GM21825 (cell line): ENCODE measurements around the gene BLTP3B.
"Not testable (repeated sequence)": the region's sequence is repeated elsewhere in the genome, so short reads cannot be mapped to it uniquely, and the experiment has no call there.

Source experiments
- ATAC-seq: cut with Tn5 transposase; IDR thresholded peaks from one replicate; pipeline ENCODE4 v1.9.1; 2021; ENCODE audit warnings: mild to moderate bottlenecking, moderate library complexity; ENCODE audit not compliant: unreplicated experiment

Gene BLTP3B, protein sequence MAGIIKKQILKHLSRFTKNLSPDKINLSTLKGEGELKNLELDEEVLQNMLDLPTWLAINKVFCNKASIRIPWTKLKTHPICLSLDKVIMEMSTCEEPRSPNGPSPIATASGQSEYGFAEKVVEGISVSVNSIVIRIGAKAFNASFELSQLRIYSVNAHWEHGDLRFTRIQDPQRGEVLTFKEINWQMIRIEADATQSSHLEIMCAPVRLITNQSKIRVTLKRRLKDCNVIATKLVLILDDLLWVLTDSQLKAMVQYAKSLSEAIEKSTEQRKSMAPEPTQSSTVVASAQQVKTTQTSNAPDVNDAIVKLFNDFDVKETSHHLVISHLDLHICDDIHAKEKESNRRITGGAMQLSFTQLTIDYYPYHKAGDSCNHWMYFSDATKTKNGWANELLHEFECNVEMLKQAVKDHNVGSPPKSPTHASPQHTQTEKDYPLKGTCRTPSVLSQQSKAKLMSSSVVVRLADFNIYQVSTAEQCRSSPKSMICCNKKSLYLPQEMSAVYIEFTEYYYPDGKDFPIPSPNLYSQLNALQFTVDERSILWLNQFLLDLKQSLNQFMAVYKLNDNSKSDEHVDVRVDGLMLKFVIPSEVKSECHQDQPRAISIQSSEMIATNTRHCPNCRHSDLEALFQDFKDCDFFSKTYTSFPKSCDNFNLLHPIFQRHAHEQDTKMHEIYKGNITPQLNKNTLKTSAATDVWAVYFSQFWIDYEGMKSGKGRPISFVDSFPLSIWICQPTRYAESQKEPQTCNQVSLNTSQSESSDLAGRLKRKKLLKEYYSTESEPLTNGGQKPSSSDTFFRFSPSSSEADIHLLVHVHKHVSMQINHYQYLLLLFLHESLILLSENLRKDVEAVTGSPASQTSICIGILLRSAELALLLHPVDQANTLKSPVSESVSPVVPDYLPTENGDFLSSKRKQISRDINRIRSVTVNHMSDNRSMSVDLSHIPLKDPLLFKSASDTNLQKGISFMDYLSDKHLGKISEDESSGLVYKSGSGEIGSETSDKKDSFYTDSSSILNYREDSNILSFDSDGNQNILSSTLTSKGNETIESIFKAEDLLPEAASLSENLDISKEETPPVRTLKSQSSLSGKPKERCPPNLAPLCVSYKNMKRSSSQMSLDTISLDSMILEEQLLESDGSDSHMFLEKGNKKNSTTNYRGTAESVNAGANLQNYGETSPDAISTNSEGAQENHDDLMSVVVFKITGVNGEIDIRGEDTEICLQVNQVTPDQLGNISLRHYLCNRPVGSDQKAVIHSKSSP (N-terminal part only)

DNA sequence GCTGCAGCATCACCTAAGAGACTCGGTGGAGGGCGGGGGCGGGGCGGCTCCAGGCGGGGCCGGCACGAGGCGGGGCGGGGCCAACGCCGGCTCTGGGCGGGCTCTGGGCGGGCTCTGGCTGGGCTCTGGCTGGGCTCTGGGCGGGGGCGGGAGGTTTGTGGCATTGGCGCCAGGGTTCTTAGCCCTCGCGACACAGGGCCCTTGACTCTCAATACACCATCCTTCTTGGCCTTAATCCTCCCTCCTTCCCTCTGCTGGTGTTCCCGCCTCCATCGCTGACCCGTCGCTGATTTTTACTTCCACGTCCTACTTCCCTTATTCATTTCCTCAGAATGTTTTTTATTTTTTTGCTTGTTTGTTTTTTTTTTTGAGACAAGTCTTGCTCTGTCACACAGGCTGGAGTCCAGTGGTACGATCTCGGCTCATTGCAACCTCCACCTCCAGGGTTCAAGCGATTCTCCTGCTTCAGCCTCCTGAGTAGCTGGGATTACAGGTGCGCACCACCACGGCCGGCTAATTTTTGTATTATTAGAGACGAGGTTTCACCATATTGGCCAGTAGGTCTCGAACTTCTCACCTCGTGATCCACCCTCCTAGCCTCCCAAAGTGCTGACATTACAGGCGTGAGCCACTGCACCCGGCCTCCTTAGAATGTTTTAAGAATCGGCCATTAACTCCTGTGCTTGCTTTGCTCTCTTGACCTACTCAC is at the start of gene BLTP3B:
Gene BLTP3B (minus strand): TSS at position 24 of the 709 bp plus-strand sequence. CDS start 239 bp downstream, outside the sequence.
- ATAC-seq: peak; percentile 78

DNA sequence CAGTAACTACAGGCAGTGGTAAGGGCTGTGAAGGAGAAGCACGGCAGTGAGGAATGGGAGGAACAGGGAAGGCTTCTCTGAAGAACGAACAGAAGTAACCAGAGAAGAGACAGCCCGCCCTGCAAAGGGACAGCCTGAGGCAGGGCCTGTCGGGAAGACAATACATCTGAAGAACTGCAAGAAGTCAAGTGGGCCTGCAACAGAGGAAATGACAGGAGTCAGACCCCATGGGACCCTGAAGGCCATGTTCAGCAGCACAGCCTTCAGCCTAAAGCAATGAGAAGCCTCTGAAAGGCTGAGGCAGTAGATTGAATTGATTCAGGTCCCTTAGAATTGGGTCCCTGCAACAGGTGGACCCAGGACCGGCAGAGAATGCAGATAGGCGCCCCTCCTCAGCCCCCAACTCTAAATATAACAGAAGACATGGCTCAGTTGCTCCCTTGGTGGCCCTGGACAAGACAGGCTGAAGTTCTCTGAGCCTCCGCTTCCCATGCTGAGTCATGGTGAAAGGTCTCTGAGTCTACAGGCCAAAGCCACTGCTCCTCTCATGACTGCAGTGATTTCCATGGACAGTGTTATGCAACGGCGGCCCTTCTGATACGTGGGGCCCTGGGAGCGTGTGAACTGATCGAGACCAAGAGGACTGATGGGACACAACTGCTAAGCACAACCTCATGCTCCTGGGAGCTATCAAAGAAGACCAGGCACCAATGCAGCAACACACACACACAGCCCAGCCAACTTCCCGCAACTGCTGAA is 47.1 kb upstream of the BLTP3B start:
- ATAC-seq: no peak

DNA sequence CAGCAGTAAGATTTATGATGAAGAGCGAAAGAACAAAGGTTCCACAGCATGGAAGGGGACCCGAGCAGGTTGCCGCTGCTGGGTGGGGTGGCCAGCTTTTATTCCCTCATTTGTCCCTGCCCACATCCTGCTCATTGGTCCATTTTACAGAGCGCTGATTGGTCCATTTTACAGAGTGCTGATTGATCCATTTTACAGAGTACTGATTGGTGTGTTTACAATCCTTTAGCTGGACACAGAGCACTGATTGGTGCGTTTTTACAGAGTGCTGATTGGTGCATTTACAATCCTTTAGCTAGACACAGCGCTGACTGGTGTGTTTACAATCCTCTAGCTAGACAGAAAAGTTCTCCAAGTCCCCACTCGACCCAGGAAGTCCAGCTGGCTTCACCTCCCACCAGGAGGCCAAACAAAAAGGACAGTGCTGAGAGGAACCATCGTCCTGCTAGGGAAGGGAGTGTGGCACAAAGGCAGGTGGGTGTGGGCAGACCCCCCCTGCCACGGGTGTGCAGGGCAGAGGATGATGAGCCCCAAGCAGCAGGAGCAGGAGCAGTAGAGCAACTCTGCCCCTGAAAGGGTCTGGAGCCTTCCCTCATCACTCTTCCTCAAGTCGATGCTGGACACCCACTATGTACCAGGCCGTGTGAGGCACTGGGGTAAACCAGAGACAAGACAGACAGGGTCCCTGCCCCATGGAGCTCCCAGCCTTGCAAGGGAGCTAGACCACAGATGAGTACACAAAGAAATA is 46.4 kb upstream of the BLTP3B start:
- not testable (repeated sequence) for ATAC-seq

- ATAC-seq: no peak
Observed at GRCh38 chr12:100187857-100188519, 45.3 kb upstream of the BLTP3B start.

- ATAC-seq: no peak
Observed at GRCh38 chr12:100187068-100187467, 44.4 kb upstream of the BLTP3B start.

GRCh38 chr12:100186071-100186470 is 43.4 kb upstream of the BLTP3B start:
- ATAC-seq: no peak

DNA sequence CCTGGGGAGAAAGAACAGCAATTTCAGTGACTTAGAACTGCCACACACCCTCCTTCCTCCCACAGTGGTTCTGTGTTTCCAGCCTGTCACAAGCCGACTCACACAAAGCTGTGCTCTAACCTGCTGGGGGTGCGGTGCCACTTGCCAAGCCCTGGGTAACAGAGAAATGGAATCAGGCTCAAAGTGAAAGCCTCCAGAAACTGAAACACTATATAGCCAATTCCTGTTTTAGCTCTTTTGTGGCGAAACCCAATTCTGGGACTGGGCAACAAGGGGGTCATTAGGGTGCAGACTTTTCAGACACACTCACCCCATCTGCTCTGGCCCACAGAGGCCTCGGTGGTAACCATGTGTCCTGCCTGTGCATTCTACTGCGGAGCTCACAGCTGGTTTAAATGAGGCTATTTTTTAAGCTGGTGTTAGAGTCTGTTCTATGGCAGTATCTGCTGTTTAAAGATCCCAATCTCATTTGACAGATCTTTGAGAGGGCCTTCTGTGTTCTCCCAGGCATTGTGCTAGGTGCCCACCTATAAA is 42.8 kb upstream of the BLTP3B start:
- ATAC-seq: peak; percentile 80

- no peak for ATAC-seq
Observed at GRCh38 chr12:100184549-100185145, 42.0 kb upstream of the BLTP3B start.

GRCh38 chr12:100179252-100179651 is 36.6 kb upstream of the BLTP3B start:
- ATAC-seq: no peak

- ATAC-seq: not testable (repeated sequence)
Observed at GRCh38 chr12:100176493-100176892, 33.8 kb upstream of the BLTP3B start.

DNA sequence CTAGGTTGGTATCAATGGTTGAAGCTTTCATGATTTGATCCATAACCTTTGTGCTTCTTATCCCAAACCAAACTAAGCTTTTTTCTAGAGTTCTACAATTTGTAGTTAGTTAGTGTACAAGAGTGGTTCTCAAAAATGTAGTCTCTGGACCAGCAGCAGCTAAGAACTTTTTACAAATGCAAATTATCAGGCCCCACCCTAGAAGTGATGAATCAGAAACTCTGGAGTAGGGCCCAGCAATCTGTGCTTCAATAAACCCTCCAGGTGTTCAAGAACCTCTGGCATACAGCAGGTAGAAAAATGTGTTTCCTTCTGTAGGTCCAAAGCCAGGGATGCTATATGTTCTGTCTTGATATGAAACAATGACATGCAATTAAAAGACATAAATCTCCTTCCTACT is 31.8 kb upstream of the BLTP3B start:
- ATAC-seq: no peak

DNA sequence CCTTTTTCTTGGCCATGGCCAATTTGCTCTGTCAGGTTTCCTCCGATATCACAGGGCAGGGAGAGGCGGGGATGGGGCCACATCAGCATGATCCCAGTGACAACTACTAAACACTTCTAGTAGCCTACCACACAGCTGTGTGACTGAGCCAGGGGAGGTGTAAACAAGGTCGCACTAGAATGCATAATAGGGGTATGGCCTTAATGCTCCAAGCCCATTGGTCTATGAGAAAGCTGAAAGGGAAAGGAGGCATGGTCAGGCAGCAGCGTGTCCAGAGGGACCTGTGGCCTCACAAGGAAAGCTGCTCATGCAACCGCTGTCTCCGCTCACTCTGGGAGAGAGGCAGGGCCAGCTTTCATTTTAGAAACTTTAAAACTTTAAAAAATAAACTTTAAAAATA is 30.4 kb upstream of the BLTP3B start:
- no peak for ATAC-seq

GRCh38 chr12:100171248-100171647 is 28.6 kb upstream of the BLTP3B start:
- no peak for ATAC-seq

DNA sequence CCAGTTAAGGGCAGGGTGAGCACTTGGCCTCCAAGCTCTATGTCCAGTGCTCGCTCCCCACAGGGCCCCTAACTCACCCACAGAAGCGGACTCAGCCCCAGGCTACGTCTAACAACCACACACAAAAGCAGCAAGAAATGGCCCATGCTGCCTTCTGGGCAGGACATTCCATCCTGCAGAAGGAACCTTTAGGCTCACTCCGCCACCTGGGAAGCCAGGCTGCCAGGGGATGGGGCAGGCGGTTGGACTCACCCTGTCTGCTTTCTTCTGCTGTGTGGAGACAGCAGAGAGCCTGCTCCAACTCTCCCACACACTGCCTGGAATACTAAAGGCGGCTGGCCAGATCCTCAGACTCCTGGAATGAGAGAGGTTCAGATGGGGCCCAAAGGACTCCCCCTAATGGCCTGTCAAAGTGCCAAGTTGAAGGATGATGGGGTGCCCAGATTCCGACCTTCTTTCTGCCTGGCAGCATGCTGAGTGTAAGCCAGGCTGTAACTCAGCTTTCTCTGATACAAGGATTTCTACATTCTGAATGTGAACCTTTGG is 27.7 kb upstream of the BLTP3B start:
- no peak for ATAC-seq

DNA sequence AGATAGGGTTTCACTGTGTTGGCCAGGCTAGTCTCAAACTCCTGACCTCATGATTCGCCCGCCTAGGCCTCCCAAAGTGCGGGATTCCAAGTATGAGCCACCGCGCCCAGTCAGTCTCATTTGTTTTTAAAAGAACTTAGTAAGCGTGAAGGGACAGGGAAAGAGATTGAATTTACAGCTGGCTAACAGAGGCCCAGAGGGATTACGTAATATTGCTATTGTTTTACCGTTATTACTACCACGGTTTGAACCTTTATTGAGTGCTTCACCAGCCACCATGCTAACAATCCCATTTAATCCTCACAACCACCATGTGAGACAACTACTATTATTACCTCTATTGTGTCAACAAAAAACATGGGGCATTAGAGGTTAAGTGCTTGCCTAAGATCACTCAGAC is 26.7 kb upstream of the BLTP3B start:
- ATAC-seq: no peak

- no peak for ATAC-seq
Observed at GRCh38 chr12:100168562-100168961, 25.9 kb upstream of the BLTP3B start.

DNA sequence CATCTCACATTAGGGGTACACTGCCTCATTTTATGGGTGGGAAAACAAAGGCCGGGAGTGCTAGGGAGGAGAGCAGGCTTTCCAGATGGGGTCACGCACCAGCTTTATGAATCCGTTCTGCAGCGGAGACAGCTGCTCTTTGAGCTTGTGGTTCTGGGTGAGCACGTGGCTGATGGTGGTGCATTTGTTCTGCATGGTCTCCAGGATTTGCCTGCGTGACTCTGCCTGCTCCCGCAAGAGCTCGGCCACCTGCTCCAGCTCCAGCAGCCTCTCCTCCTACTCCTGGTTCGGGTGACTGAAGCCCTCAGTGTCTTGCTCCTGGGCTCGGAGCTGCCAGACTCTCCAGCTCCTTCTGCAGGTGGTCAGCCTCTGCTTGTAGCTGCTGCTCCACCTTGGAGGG is 23.6 kb upstream of the BLTP3B start:
- ATAC-seq: no peak

GRCh38 chr12:100165356-100165755 is 22.7 kb upstream of the BLTP3B start:
- ATAC-seq: no peak
